Measurements from ENCODE around the gene ETV4.
"Not testable (repeated sequence)": the region's sequence is repeated elsewhere in the genome, so short reads cannot be mapped to it uniquely, and the experiment has no call there.

Gene ETV4

GRCh38 chr17:43543300-43543699 lies 2.8 kb downstream of the ETV4 start:
- no peak for DNase-seq

DNA sequence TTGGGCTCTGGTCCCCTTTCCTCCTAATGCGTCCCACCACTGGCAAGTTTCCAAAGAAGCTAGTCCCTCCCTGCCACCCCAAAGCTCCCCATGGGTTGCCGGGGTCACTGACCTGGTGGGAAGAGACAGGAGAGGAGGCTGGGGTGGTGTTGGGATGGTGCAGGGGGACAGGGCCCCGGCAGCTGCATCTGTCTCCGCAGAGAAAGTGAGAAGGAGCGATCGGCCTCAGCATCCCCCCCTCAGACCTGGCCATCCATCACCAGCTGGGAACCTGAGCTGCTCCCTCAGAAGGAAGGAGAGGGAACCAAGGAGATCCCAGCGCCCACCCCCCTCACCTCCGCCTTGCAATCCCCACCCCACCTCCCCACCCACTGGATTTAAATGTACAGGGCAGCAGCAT lies 3.3 kb downstream of the ETV4 start:
- no peak for DNase-seq

GRCh38 chr17:43540821-43541674 lies 5.1 kb downstream of the ETV4 start:
- no peak for DNase-seq

- DNase-seq: no peak
Observed at GRCh38 chr17:43536236-43536992, 9.7 kb downstream of the ETV4 start.

DNA sequence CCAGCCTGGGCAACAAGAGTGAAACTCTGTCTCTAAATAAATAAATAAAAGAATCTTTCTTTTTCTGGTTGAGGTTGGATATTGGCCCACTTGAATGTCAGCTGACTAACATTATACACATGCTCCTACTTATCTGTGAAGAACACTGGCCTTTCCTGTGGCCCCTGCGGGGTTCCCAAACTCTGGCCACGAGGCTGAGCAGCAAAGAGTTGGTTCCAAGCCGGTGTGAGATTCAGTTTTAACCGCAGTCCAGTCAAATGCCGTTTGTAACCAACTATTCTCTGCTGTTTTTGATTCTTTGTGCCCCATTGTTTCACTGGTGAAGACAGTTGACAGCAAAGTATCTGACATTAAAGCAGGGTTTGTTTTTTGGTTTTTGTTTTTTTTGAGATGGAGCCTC lies 11.2 kb downstream of the ETV4 start:
- DNase-seq: no peak

- DNase-seq: no peak
Observed at GRCh38 chr17:43533699-43534098, 12.4 kb downstream of the ETV4 start.

- no peak for DNase-seq
Observed at GRCh38 chr17:43532581-43532980, 13.6 kb downstream of the ETV4 start.

GRCh38 chr17:43531955-43532354 lies 14.2 kb downstream of the ETV4 start:
- DNase-seq: no peak

DNA sequence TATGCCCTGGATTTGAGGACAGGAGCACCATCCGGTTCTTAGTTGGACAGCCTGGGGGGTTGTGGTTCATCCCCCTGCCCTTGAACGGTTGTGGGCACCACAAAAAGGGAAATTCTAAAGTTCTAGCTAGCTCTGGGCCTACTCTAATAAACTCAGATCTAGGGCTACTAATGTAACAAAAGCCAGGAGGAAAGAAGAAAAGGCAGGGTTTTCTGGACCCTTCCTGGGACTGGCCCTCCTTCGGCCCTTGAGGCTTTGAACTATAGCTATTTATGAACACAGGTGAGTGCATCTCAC lies 15.1 kb downstream of the ETV4 start:
- DNase-seq: no peak

DNA sequence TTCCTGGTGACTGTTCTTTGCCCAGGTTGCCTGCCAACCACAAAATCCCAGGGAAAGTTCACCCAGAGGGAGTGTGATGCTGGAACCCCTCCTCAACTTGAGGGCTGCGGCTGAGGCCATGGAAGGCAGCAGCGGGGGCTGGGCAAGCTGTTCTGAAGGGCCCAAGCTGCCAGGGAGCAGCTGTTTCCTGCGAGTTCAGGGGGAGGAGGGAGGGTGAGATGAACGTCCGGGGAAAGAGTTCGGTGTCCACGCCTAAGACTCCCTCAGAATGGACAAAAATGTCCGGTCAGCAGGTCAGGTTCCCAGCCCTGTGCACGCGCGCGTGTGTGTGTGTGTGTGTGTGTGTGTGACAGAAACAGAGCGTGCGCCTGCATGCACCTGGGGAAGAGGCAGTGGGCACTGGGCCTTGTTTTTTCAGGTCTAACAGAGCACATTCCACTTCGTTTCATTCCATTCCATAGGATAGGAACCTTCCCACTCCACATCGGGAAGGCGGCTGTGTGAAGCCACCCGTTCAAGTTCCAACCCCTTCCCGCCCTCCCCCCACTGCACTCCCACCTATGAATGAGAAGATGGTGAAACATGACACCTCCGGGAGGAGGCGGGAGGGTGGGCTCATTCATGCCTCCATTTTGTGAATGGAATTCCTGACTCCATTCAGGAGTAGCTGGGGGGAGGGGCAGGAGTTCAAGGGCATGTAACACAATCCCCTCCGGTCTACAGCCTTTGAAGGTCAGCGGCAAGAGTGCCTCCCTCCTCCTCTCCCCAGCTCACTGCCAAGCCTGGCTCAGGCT lies 15.7 kb downstream of the ETV4 start:
- DNase-seq: peak; percentile 93

GRCh38 chr17:43529947-43530287 lies 16.2 kb downstream of the ETV4 start:
- no peak for DNase-seq

- DNase-seq: no peak
Observed at GRCh38 chr17:43528988-43529814, 16.9 kb downstream of the ETV4 start.

- DNase-seq: no peak
Observed at GRCh38 chr17:43528319-43528987, 17.7 kb downstream of the ETV4 start.

- DNase-seq: no peak
Observed at GRCh38 chr17:43526886-43527648, 19.1 kb downstream of the ETV4 start.

- DNase-seq: no peak
Observed at GRCh38 chr17:43524945-43525575, 21.1 kb downstream of the ETV4 start.

DNA sequence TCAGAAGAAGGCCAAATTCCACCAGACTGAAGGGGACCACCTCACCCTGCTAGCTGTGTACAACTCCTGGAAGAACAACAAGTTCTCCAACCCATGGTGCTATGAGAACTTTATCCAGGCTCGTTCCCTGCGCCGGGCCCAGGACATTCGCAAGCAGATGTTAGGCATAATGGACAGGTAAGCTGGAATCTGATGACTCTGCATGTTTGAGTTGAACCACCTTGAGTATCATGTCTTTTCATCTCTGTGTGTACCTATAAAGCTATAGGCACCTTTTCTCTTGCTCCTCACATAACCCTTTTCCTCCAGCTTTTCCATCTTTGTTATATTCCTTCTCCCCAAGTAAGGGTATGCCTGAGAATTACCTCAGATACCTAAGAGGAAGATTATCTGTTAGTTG lies 24.8 kb downstream of the ETV4 start:
- no peak for DNase-seq

DNA sequence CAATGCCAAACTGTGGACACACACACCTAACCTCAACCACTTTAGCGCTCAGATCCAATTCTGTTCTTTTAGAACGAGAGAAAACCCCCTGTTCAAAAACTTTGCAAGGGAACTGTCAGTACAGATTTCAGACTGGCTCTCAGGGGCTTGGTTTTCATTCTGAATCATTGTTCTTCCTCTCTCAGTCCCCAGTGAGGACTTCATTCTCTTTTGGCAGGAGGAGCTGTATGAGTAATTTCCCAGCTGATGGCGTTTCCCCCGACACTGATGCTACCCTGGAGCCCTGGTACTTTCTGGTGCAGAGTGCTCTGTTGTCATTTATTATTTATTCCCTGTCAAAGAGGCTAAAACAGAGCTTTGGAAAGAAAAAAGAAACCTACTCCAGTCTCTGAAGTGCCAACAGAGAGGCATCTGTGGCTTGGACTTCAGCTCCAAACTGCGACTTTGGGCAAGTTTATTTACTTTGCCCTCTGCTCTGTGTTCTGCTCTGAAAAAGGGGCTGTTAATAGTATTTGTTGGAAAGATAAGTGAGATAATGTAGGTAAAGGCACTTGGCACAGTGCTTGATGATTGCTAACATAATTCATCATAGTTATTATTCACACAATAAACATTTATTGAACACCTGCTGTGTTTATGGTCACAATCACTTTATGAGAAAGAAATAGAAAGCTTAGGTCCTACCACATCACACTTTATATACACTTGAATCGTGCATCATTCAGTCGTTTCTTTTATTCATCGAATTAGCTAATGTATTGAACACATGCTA lies 28.3 kb downstream of the ETV4 start:
- no peak for DNase-seq

DNA sequence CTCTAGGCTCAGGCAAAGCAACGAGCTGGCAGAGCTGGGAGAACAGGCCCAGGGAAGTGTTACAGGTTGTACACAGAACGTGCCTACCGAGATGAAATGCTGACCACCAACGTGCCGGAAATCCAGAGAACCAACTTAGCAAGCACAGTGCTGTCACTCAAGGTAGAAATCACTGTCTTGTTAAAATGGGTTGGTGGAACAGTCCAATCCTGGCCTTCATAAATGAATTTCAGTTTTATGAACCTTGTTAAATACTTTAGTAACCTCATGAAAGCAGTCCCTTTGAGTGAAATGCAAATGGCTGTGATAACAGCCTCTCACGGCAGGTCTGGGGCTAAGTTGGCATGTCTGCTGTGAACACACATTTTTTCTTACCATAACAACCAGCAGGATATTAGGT lies 29.0 kb downstream of the ETV4 start:
- DNase-seq: no peak

DNA sequence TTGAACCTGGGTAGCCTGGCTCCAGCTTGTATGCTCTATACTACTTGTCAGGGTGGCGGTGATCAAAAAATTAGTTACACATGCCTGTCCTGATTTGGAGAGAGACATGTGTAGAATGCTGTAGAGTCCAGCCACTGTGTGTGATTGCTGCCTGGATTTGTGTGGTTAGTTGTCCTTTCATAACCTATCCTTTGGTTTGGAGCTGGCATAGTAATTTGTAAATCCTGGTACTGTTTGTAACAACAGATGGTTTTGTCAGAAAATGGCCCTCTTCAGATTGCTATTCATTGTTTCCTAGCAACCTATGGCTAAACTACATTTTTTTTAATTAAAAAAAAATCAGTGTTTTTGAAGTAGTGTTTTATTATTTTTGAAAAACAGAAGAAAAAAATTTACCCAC lies 30.5 kb downstream of the ETV4 start:
- no peak for DNase-seq

DNA sequence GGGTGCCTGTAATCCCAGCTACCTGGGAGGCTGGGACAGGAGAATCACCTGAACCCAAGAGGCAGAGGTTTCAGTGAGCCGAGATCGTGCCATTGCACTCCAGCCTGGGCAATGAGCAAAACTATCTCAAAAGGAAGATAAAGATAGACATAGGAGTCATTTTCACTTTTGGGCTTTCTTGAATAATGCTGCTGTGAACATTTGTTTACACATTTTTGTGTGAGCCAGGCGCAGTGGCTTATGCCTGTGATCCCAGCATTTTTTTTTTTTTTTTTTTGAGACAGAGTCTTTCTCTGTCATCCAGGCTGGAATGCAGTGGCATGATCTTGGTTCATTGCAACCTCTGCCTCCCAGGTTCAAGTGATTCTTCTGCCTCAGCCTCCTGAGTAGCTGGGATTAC lies 34.9 kb downstream of the ETV4 start:
- DNase-seq: not testable (repeated sequence)

All from NCI-H1105 (cell line).